HEK293 (cell line): Measurements from ENCODE around the gene EXOSC1.

ENCODE experiments used
- CTCF ChIA-PET: fragments of 350-600 bp; formaldehyde crosslinking; extraction: SDS; loops from one replicate; lab custom pipeline; 2021; ENCODE audit warnings: antibody characterized with exemption; lab: Yijun Ruan, JAX
- POLR2A ChIA-PET: fragments of 300-600 bp; formaldehyde crosslinking; extraction: SDS; loops from one replicate; lab custom pipeline; 2020; ENCODE audit warnings: antibody characterized with exemption, inconsistent platforms; lab: Yijun Ruan, JAX
- H3K27ac ChIP-seq: fragments of 200-500 bp; sonication (Bioruptor generic); 2 replicates; pipeline ENCODE4 v1.5.1; 2014; ENCODE audit warnings: low read depth, low read length, control low read depth, inconsistent platforms; ENCODE audit errors: extremely low read depth
- H3K36me3 ChIP-seq, 2 experiments: fragments of 200-500 bp in 1 of 2; sonication (Bioruptor generic) in 1 of 2; 1 replicate in 1 of 2; 2 replicates in 1 of 2; pipeline ENCODE4 v1.5.1; 2014 to 2017; ENCODE audit warnings: inconsistent platforms in 2 of 2, low read length in 2 of 2; ENCODE audit not compliant: control insufficient read depth in 2 of 2, insufficient read depth in 1 of 2
- H3K4me1 ChIP-seq: fragments of 200-500 bp; sonication (Bioruptor generic); 2 replicates; pipeline ENCODE4 v1.5.1; 2014; ENCODE audit warnings: mild to moderate bottlenecking, low read length, inconsistent platforms; ENCODE audit not compliant: control insufficient read depth, insufficient read depth
- H3K4me3 ChIP-seq: 2 replicates; pipeline ENCODE4 v1.5.1; 2011; ENCODE audit warnings: low read depth, mild to moderate bottlenecking, control low read depth, low read length, moderate library complexity
- H3K9me3 ChIP-seq: fragments of 200-500 bp; sonication (Bioruptor generic); 2 replicates; pipeline ENCODE4 v1.5.1; 2014; ENCODE audit warnings: low read depth, low read length, inconsistent platforms; ENCODE audit not compliant: control insufficient read depth, insufficient read depth
- BCL11B ChIP-seq: fragments of 450-650 bp; formaldehyde crosslinking; IDR thresholded peaks from 2 replicates; pipeline ENCODE4 v1.5.1; 2016; ENCODE audit warnings: low read depth, missing biosample characterization, missing genetic modification characterization
- EGR2 ChIP-seq: fragments of 450-650 bp; formaldehyde crosslinking; IDR thresholded peaks from 2 replicates; pipeline ENCODE4 v1.5.1; 2016; ENCODE audit warnings: low read depth, missing biosample characterization, missing genetic modification characterization
- GLI4 ChIP-seq: fragments of 450-650 bp; formaldehyde crosslinking; IDR thresholded peaks from 2 replicates; pipeline ENCODE4 v1.5.1; 2016; ENCODE audit warnings: missing biosample characterization, missing genetic modification characterization
- IKZF3 ChIP-seq: fragments of 450-650 bp; IDR thresholded peaks from 2 replicates; pipeline ENCODE4 v1.5.0; 2018; ENCODE audit warnings: missing biosample characterization, mild to moderate bottlenecking, missing genetic modification characterization, moderate library complexity
- SP2 ChIP-seq: fragments of 450-650 bp; formaldehyde crosslinking; IDR thresholded peaks from 2 replicates; pipeline ENCODE4 v1.5.1; 2016; ENCODE audit warnings: missing biosample characterization, missing genetic modification characterization
- ZEB2 ChIP-seq: fragments of 450-650 bp; formaldehyde crosslinking; IDR thresholded peaks from 2 replicates; pipeline ENCODE4 v1.5.1; 2016; ENCODE audit warnings: missing biosample characterization, missing genetic modification characterization
- ZNF140 ChIP-seq: fragments of 450-650 bp; formaldehyde crosslinking; IDR thresholded peaks from 2 replicates; pipeline ENCODE4 v1.5.1; 2016; ENCODE audit warnings: missing biosample characterization, missing genetic modification characterization
- ZNF221 ChIP-seq: fragments of 450-650 bp; formaldehyde crosslinking; IDR thresholded peaks from 2 replicates; pipeline ENCODE4 v1.5.1; 2017; ENCODE audit warnings: missing biosample characterization, missing genetic modification characterization, borderline replicate concordance
- ZNF366 ChIP-seq: fragments of 450-650 bp; formaldehyde crosslinking; conservative IDR thresholded peaks from 2 replicates; pipeline ENCODE4 v1.5.1; 2016; ENCODE audit warnings: missing biosample characterization, missing genetic modification characterization
- ZNF423 ChIP-seq: fragments of 450-650 bp; formaldehyde crosslinking; IDR thresholded peaks from 2 replicates; pipeline ENCODE4 v1.5.1; 2016; ENCODE audit warnings: missing biosample characterization, missing genetic modification characterization
- ZNF514 ChIP-seq: fragments of 450-650 bp; formaldehyde crosslinking; IDR thresholded peaks from 2 replicates; pipeline ENCODE4 v1.5.1; 2016; ENCODE audit warnings: missing biosample characterization, missing genetic modification characterization
- ZNF600 ChIP-seq: fragments of 450-650 bp; formaldehyde crosslinking; IDR thresholded peaks from 2 replicates; pipeline ENCODE4 v1.5.1; 2016; ENCODE audit warnings: missing biosample characterization, missing genetic modification characterization
- ZNF610 ChIP-seq: fragments of 450-650 bp; formaldehyde crosslinking; IDR thresholded peaks from 2 replicates; pipeline ENCODE4 v1.5.1; 2016; ENCODE audit warnings: missing biosample characterization, missing genetic modification characterization, borderline replicate concordance
- ZNF707 ChIP-seq: fragments of 450-650 bp; formaldehyde crosslinking; IDR thresholded peaks from 2 replicates; pipeline ENCODE4 v1.5.1; 2016; ENCODE audit warnings: missing biosample characterization, missing genetic modification characterization
- ZNF777 ChIP-seq: fragments of 450-650 bp; formaldehyde crosslinking; IDR thresholded peaks from 2 replicates; pipeline ENCODE4 v1.5.1; 2017; ENCODE audit warnings: missing biosample characterization, missing genetic modification characterization, borderline replicate concordance
- ZNF791 ChIP-seq: fragments of 450-650 bp; formaldehyde crosslinking; IDR thresholded peaks from 2 replicates; pipeline ENCODE4 v1.5.1; 2016; ENCODE audit warnings: missing biosample characterization, missing genetic modification characterization
- TF ChIP-seq, protein P1 (sequence below): fragments of 450-650 bp; formaldehyde crosslinking; IDR thresholded peaks from 2 replicates; pipeline ENCODE4 v1.5.1; 2016; ENCODE audit warnings: missing biosample characterization, missing genetic modification characterization
- TF ChIP-seq, protein P2 (sequence below): fragments of 450-650 bp; formaldehyde crosslinking; IDR thresholded peaks from 2 replicates; pipeline ENCODE4 v1.5.1; 2016; ENCODE audit warnings: missing biosample characterization, missing genetic modification characterization, low read depth
- TF ChIP-seq, protein P3 (sequence below): fragments of 450-650 bp; formaldehyde crosslinking; IDR thresholded peaks from 2 replicates; pipeline ENCODE4 v1.5.1; 2016; ENCODE audit warnings: missing biosample characterization, missing genetic modification characterization

Gene EXOSC1

DNA sequence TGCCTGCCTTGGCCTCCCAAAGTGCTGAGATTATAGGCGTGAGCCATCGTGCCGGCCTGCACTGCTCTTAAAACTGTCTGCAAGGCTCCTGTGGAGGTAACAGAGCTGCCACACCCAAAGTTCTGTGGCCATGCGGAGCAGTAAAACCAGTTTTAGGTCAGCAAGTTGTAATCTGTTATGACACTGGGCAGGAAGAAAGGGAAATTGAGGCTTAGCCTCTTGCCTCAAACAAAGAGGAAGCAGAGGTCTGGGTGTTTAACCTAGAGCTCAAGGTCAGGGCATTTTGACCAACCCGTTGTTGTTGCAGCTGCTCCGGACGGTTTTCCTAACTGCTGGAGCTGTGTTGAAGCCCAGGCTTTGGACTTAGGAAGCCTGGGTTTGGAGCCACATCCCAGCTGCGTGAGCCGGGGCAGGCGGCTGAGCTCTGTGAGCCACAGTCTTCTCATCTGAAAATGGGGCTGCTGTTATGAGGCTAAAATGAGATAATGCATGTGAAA lies 37.3 kb downstream of the EXOSC1 start:
- POLR2A ChIA-PET: interaction anchor here (0.7 kb wide), 1 partner anchor 14 kb away, joined by 4 read pairs; no protein-coding TSS in a partner anchor

DNA sequence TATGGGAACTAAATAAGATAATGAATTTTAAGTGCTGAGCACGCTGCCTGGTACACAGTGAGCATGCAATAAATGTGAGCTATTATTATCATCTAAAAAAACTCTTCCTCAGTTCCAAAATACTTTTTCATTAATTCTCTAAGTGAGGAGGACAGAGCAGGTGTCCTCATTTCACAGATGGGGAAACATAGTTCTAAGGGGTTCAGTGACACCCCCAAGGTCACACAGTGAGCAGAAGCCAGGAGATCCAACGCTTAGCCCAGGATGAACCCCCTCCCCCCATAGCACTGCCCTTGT lies 37.9 kb downstream of the EXOSC1 start:
- TF ChIP-seq ZNF140 (tag by site-specific recombination): no peak
- TF ChIP-seq ZNF366: no peak
- no peak for TF ChIP-seq BCL11B (tag by site-specific recombination)
- no peak for TF ChIP-seq ZNF514
- TF ChIP-seq ZNF423 (tag by site-specific recombination): no peak
- no peak for TF ChIP-seq SP2 (tag by site-specific recombination)
- Histone ChIP-seq H3K27ac (no peak overlapping the region), H3K4me3 (no peak overlapping the region), H3K36me3 (no peaks in the 10 kb centered on the region), H3K4me1 (no peaks in the 10 kb centered on the region), H3K9me3 (no peaks in the 10 kb centered on the region)
- ChIA-PET POLR2A (no interaction called here), CTCF (interaction anchor here (0.6 to 1.7 kb wide), 18 partner anchors 9 to 1359 kb away, joined by 3 to 14 read pairs (median 4); partner anchors contain the start of gene ANKRD2)

More for the DNA sequence above, 37.3 kb downstream of the EXOSC1 start:
- no peak overlapping the region for H3K4me3 ChIP-seq
- CTCF ChIA-PET: interaction anchor here (0.7 to 1.7 kb wide), 11 partner anchors 9 to 205 kb away, joined by 3 to 14 read pairs (median 5); partner anchors contain the start of gene ANKRD2
- no peaks in the 10 kb centered on the region for H3K9me3 ChIP-seq
- no peaks in the 10 kb centered on the region for H3K4me1 ChIP-seq
- TF ChIP-seq ZNF791 (no peak), ZNF600 (tag by site-specific recombination) (no peak), ZNF366 (no peak), GLI4 (tag by site-specific recombination) (no peak), ZNF610 (tag by site-specific recombination) (no peak), IKZF3 (tag by site-specific recombination) (no peak), ZNF777 (tag by site-specific recombination) (no peak), ZNF707 (tag by site-specific recombination) (no peak), ZEB2 (no peak), EGR2 (tag by site-specific recombination) (no peak), ZNF221 (tag by site-specific recombination) (no peak)
- TF ChIP-seq, protein P1, sequence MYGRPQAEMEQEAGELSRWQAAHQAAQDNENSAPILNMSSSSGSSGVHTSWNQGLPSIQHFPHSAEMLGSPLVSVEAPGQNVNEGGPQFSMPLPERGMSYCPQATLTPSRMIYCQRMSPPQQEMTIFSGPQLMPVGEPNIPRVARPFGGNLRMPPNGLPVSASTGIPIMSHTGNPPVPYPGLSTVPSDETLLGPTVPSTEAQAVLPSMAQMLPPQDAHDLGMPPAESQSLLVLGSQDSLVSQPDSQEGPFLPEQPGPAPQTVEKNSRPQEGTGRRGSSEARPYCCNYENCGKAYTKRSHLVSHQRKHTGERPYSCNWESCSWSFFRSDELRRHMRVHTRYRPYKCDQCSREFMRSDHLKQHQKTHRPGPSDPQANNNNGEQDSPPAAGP (tag by site-specific recombination): no peak
- TF ChIP-seq, protein P2, sequence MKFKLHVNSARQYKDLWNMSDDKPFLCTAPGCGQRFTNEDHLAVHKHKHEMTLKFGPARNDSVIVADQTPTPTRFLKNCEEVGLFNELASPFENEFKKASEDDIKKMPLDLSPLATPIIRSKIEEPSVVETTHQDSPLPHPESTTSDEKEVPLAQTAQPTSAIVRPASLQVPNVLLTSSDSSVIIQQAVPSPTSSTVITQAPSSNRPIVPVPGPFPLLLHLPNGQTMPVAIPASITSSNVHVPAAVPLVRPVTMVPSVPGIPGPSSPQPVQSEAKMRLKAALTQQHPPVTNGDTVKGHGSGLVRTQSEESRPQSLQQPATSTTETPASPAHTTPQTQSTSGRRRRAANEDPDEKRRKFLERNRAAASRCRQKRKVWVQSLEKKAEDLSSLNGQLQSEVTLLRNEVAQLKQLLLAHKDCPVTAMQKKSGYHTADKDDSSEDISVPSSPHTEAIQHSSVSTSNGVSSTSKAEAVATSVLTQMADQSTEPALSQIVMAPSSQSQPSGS: no peak
- TF ChIP-seq, protein P3, sequence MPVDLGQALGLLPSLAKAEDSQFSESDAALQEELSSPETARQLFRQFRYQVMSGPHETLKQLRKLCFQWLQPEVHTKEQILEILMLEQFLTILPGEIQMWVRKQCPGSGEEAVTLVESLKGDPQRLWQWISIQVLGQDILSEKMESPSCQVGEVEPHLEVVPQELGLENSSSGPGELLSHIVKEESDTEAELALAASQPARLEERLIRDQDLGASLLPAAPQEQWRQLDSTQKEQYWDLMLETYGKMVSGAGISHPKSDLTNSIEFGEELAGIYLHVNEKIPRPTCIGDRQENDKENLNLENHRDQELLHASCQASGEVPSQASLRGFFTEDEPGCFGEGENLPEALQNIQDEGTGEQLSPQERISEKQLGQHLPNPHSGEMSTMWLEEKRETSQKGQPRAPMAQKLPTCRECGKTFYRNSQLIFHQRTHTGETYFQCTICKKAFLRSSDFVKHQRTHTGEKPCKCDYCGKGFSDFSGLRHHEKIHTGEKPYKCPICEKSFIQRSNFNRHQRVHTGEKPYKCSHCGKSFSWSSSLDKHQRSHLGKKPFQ (tag by site-specific recombination): no peak
- no peaks in the 10 kb centered on the region for H3K36me3 ChIP-seq
- H3K27ac ChIP-seq: no peak overlapping the region
